GM12878 (cell line): ENCODE measurements around the gene CLDN7. TPM values are rescaled to one million over a fixed set of nuclear protein-coding genes. Genes with fewer than 3 reads are reported as not detected.

ENCODE experiments used
- ATAC-seq: fragments of 200-7000 bp; cut with Tn5 transposase; 3 replicates; pipeline ENCODE4 v1.9.1; 2020; ENCODE audit warnings: mild to moderate bottlenecking, moderate library complexity
- BruUV-seq: library from RNA; stranded (reverse); fragments of 400-500 nt; replicated peaks from 2 replicates; lab custom pipeline; 2021; lab: Mats Ljungman, UMichigan
- CTCF ChIA-PET: fragments of 300-600 bp; sonication (Branson Sonifier 250); formaldehyde crosslinking; extraction: SDS; loops from one replicate; lab custom pipeline; 2021; ENCODE audit warnings: inconsistent platforms; lab: Yijun Ruan, JAX
- POLR2A ChIA-PET: fragments of 350-600 bp; formaldehyde crosslinking; extraction: SDS; loops from one replicate; lab custom pipeline; 2021; ENCODE audit warnings: inconsistent platforms; lab: Charles Lee
- RAD21 ChIA-PET: fragments of 300-600 bp; sonication (Branson Sonifier 250); formaldehyde crosslinking; loops from one replicate; lab custom pipeline; 2023; ENCODE audit warnings: antibody characterized with exemption; ENCODE audit not compliant: unreplicated experiment; lab: Charles Lee
- SMC1A ChIA-PET: fragments of 300-600 bp; sonication (Branson Sonifier 250); formaldehyde crosslinking; loops from one replicate; lab custom pipeline; 2023; ENCODE audit not compliant: unreplicated experiment, uncharacterized antibody; lab: Charles Lee
- DNase-seq: peaks from one replicate; pipeline ENCODE4 v3.0.0-alpha.2; 2011; ENCODE audit warnings: low read depth, low spot score
- FAIRE-seq: peaks from 3 replicates; lab custom pipeline; 2011; peaks lifted over from hg19 to GRCh38; lab: Jason Lieb, UNC
- H2AFZ ChIP-seq: 2 replicates; pipeline ENCODE4 v1.6.0; 2011; ENCODE audit warnings: low read depth, low read length, control low read depth; ENCODE audit not compliant: control insufficient read depth
- H3K27ac ChIP-seq: 2 replicates; pipeline ENCODE4 v1.5.1; 2011; ENCODE audit warnings: control low read depth; ENCODE audit not compliant: control insufficient read depth, insufficient read depth
- H3K27me3 ChIP-seq, 2 experiments: replicated peaks in 1 of 2; 2 replicates each; pipeline versions ENCODE4 v1.6.0 to v1.6.1; 2011; ENCODE audit warnings: low read length in 1 of 2; ENCODE audit not compliant: control insufficient read depth in 2 of 2, insufficient read depth in 2 of 2
- H3K36me3 ChIP-seq, 2 experiments: 2 replicates each; pipeline ENCODE4 v1.5.1; 2011; ENCODE audit warnings: low read length in 1 of 2; ENCODE audit not compliant: control insufficient read depth in 2 of 2, insufficient read depth in 2 of 2
- H3K4me1 ChIP-seq: 2 replicates; pipeline ENCODE4 v1.6.1; 2011; ENCODE audit warnings: mild to moderate bottlenecking, low read length, moderate library complexity, mixed read lengths; ENCODE audit not compliant: control insufficient read depth, insufficient read depth
- H3K4me2 ChIP-seq: 2 replicates; pipeline ENCODE4 v1.6.0; 2011; ENCODE audit warnings: control low read depth; ENCODE audit not compliant: control insufficient read depth, insufficient read depth
- H3K4me3 ChIP-seq: fragments of 200-600 bp; sonication (generic); 2 replicates; pipeline ENCODE4 v1.5.1; 2016
- H3K79me2 ChIP-seq: 2 replicates; pipeline ENCODE4 v1.6.0; 2011; ENCODE audit warnings: low read length; ENCODE audit not compliant: control insufficient read depth, insufficient read depth
- H3K9ac ChIP-seq: 2 replicates; pipeline ENCODE4 v1.8.0; 2011; ENCODE audit warnings: low read length, control low read depth, mixed read lengths; ENCODE audit not compliant: control insufficient read depth, insufficient read depth
- H3K9me3 ChIP-seq: replicated peaks from 3 replicates; pipeline ENCODE4 v1.5.1; 2011; ENCODE audit warnings: mild to moderate bottlenecking, low read length; ENCODE audit not compliant: control insufficient read depth, insufficient read depth
- H4K20me1 ChIP-seq: 2 replicates; pipeline ENCODE4 v1.6.0; 2011; ENCODE audit not compliant: control insufficient read depth, insufficient read depth
- BHLHE40 ChIP-seq, 2 experiments: fragments of 450-650 bp in 1 of 2; IDR thresholded peaks; 2 replicates each; pipeline ENCODE4 v1.6.1; 2011 to 2017; ENCODE audit warnings: low read depth in 2 of 2, borderline replicate concordance in 1 of 2, improper control_type of control experiment in 1 of 2, low read length in 1 of 2, mild to moderate bottlenecking in 1 of 2
- EGR1 ChIP-seq, 2 experiments: IDR thresholded peaks; 1 replicate in 1 of 2; 2 replicates in 1 of 2; pipeline ENCODE4 v1.6.1; 2011 to 2012; ENCODE audit warnings: low read depth in 2 of 2, low read length in 2 of 2, borderline replicate concordance in 1 of 2, mild to moderate bottlenecking in 1 of 2, moderate library complexity in 1 of 2
- SRF ChIP-seq, 2 experiments: IDR thresholded peaks; 2 replicates each; pipeline ENCODE4 v1.6.1; 2011; ENCODE audit warnings: low read depth in 2 of 2, low read length in 2 of 2, mild to moderate bottlenecking in 1 of 2, moderate library complexity in 1 of 2
- SUZ12 ChIP-seq: fragments of 200-600 bp; sonication (generic); IDR thresholded peaks from one replicate; pipeline ENCODE4 v1.6.1; 2018; ENCODE audit warnings: antibody characterized with exemption, mild to moderate bottlenecking; ENCODE audit not compliant: unreplicated experiment
- WGBS: methylation state at CpG from one replicate; pipeline ENCODE4 v1.1.6; 2016; ENCODE audit warnings: low lambda C conversion rate; ENCODE audit not compliant: insufficient replicate concordance, insufficient coverage; ENCODE audit errors: missing lambda C conversion rate; 5-methylcytosine and 5-hydroxymethylcytosine counted together
- in situ Hi-C: fragments of 300-500 bp; cut with MboI; formaldehyde crosslinking; loops from 9 replicates; pipeline ENCODE4 v1.14.3; 2018; ENCODE audit warnings: mixed read lengths
- intact Hi-C: fragments of 100-400 bp; cut with micrococcal nuclease; formaldehyde crosslinking; loops from one replicate; pipeline ENCODE4 v1.14.2; 2022; ENCODE audit not compliant: unreplicated experiment
- polyA plus RNA-seq, 11 experiments: library from polyadenylated mRNA; depleted of rRNA in 4 of 11; unstranded in 6 of 11; stranded (reverse) in 5 of 11; fragments of >200 nt; fragmentation: Nextera tagmentation in 4 of 11; fragmentation: Illumina TruSeq in 1 of 11; extraction: Ambion mirVana in 4 of 11; extraction: Trizol in 1 of 11; gene quantifications; 1 replicate in 1 of 11; 2 replicates in 10 of 11; pipeline versions ENCODE4 v1.2.1 to v1.2.3, GENCODE V29; 2011 to 2016; ENCODE audit warnings: inconsistent platforms in 2 of 11, missing spikeins in 2 of 11, low read depth in 1 of 11
- total RNA-seq, 4 experiments: library from RNA; depleted of rRNA in 3 of 4; stranded (reverse); fragments of >200 nt in 3 of 4; fragmentation: Illumina TruSeq in 1 of 4; extraction: Trizol in 1 of 4; gene quantifications; 2 replicates each; pipeline versions ENCODE4 v1.2.1 to v1.2.3, GENCODE V29; 2013 to 2021
- TF ChIP-seq, protein P1 (sequence below): IDR thresholded peaks from 2 replicates; pipeline ENCODE4 v1.6.1; 2012; ENCODE audit warnings: mild to moderate bottlenecking, low read depth, low read length

CLDN7 gene
- total and polyA plus RNA-seq, 10 of the 15 experiments (the other 5 are each of a cell fraction or from before 2014, with no cell fraction given): 0.19 to 1.3 (median 0.36) TPM; not detected in 5

DNA sequence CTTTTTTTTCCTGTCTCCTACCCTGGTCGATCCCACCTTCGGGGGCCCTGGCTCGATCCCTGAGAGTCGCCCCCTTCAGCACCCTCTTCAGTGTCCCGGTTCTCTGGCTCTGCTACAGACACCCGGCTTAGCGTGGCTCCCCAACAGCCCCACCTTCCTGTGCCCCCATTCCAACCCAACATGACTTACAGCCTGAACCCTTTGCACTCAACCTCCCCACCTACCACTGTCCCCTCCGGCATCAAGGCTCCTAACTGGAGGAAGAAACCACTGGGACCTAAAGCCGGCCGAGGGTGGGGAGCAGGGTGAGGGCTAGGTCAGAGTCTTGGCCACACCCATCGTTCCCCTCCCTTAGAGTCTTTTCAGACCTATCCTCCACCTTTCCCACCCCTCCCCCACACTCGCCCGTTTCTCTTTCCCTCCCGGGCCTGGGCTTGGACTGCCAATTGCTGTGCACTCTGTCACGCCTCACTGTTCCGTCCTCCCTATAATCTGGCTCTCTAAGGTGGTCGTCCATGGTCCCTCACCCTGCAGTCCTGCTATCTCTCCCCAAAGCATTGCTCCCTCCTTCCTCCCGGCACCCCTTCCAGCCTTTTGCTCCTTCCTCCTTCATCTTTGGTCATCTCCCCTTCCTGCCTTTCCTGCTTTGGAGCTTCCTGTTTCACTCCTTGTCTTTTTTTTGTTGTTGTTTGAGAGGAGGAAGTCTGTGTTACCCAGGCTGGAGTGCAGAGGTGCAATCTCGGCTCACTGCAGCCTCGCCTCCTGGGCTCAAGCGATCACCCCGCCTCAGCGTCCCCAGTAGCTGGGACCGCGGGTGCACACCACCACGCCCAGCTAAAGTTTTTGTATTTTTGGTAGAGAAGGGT lies 890 bp upstream of the CLDN7 start:
- Histone ChIP-seq H3K4me1 (peaks cover 17% of the 10 kb centered on the region), H3K27me3 (peaks cover 3 to 5% of the 10 kb centered on the region in 2 experiments; a peak in 2 of 4 replicates), H3K4me2 (peak overlapping the region; percentile 69), H3K27ac (no peak overlapping the region), H3K9me3 (no peaks in the 10 kb centered on the region), H3K4me3 (no peak overlapping the region), H3K36me3 (no peaks in the 10 kb centered on the region; a peak in 1 of 4 replicates), H2AFZ (peak overlapping the region; percentile 51), H3K9ac (no peak overlapping the region), H4K20me1 (no peaks in the 10 kb centered on the region), H3K79me2 (no peaks in the 10 kb centered on the region)
- FAIRE-seq (no peak), ATAC-seq (peak; percentile 32), DNase-seq (no peak)
- CTCF ChIA-PET: interaction anchor here (1.1 kb wide), 1 partner anchor 42 kb away, joined by 4 read pairs; no protein-coding TSS in a partner anchor
- POLR2A ChIA-PET: interaction anchor here (0.6 to 0.7 kb wide), 2 partner anchors 67 to 99 kb away, joined by 3 to 6 read pairs; no protein-coding TSS in a partner anchor
- in situ Hi-C loops: no loop called here
- intact Hi-C loops: no loop called here
- RAD21 ChIA-PET: no interaction called here
- BruUV-seq: no TSS peak
- WGBS: 4% methylated on average over 26 of the region's 26 CpGs
- SMC1A ChIA-PET: interaction anchor here (0.8 kb wide), 1 partner anchor 9 kb away, joined by 6 read pairs; no protein-coding TSS in a partner anchor
- TF ChIP-seq SRF (IDR thresholded peaks at IDR 0.05; ENCODE audit: low read depth in 2 of 2, low read length in 2 of 2): no peak
- peak; percentile 39 for TF ChIP-seq SUZ12

DNA sequence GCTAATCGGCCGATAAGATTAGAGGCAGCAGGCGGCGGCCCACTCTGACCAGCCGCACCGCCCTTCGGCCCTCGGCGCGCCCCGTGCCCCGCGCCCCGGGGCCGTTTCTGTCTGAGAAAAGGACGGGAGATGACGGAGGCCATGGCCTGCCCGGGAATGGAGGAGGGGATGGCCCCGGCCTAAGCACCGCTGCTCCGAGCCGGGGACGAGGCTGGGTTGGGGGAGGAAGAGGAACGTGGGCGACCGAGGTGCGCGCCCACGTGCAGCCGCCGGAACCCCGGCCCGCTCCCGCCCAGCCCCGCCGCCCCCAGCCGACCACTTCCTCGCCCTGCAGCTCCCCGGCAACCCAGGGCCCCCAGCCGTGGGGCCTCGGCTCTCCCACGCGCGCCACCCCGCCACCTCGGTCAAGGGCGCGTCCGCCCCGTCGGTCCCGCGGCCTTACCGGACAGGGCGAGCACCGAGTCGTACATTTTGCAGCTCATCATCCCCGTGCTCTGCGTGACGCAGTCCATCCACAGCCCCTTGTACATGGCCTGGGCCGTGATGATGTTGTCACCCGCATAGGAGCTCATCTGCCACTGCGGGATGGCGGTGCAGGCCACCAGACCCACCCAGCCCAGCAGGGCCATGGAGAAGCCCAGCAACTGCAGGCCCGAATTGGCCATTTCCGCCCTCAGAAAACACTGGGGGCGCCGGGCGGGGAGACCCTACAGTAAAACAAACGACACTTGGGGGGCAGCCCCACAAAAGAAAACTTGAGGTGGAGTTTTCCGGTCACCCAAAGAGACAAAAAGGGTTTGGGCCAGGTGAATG lies 693 bp downstream of the CLDN7 start:
- SMC1A ChIA-PET: no interaction called here
- Histone ChIP-seq H3K27me3 (peaks cover 3 to 5% of the 10 kb centered on the region in 2 experiments; a peak in 2 of 4 replicates), H3K27ac (no peak overlapping the region), H4K20me1 (no peaks in the 10 kb centered on the region), H3K4me2 (peak overlapping the region; percentile 86), H3K36me3 (peaks cover 0 to 3% of the 10 kb centered on the region in 2 experiments; a peak in 1 of 4 replicates), H3K9me3 (no peaks in the 10 kb centered on the region), H3K4me1 (peaks cover 17% of the 10 kb centered on the region), H3K4me3 (peak overlapping the region; percentile 64), H3K9ac (peak overlapping the region; percentile 43), H3K79me2 (no peaks in the 10 kb centered on the region), H2AFZ (peak overlapping the region; percentile 65)
- no peak for DNase-seq
- FAIRE-seq: no peak
- BruUV-seq: no TSS peak
- RAD21 ChIA-PET: no interaction called here
- CTCF ChIA-PET: no interaction called here
- POLR2A ChIA-PET: no interaction called here
- peak; percentile 48 for ATAC-seq
- TF ChIP-seq EGR1 (IDR thresholded peaks at IDR 0.05; ENCODE audit: borderline replicate concordance in 1 of 2, low read depth in 2 of 2, low read length in 2 of 2) (peak in 1 of 2 experiments; percentile 73; a peak in 1 of 3 replicates), BHLHE40 (IDR thresholded peaks at IDR 0.05; ENCODE audit: borderline replicate concordance in 1 of 2, low read depth in 2 of 2, low read length in 1 of 2) (peak in 1 of 2 experiments; percentile 37; a peak in 1 of 4 replicates)
- TF ChIP-seq, protein P1, sequence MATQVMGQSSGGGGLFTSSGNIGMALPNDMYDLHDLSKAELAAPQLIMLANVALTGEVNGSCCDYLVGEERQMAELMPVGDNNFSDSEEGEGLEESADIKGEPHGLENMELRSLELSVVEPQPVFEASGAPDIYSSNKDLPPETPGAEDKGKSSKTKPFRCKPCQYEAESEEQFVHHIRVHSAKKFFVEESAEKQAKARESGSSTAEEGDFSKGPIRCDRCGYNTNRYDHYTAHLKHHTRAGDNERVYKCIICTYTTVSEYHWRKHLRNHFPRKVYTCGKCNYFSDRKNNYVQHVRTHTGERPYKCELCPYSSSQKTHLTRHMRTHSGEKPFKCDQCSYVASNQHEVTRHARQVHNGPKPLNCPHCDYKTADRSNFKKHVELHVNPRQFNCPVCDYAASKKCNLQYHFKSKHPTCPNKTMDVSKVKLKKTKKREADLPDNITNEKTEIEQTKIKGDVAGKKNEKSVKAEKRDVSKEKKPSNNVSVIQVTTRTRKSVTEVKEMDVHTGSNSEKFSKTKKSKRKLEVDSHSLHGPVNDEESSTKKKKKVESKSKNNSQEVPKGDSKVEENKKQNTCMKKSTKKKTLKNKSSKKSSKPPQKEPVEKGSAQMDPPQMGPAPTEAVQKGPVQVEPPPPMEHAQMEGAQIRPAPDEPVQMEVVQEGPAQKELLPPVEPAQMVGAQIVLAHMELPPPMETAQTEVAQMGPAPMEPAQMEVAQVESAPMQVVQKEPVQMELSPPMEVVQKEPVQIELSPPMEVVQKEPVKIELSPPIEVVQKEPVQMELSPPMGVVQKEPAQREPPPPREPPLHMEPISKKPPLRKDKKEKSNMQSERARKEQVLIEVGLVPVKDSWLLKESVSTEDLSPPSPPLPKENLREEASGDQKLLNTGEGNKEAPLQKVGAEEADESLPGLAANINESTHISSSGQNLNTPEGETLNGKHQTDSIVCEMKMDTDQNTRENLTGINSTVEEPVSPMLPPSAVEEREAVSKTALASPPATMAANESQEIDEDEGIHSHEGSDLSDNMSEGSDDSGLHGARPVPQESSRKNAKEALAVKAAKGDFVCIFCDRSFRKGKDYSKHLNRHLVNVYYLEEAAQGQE: no peak
- in situ Hi-C loops: no loop called here
- WGBS: 32% methylated on average over 47 of the region's 71 CpGs
- intact Hi-C loops: no loop called here
